CD8-positive, alpha-beta memory T cell (primary cell): Measurements from ENCODE around the gene ZNF407. TPM values are rescaled to one million over a fixed set of nuclear protein-coding genes. Genes with fewer than 3 reads are reported as not detected.

Experiments
- CTCF ChIA-PET: fragments of 350-600 bp; sonication (Branson Sonifier 250); formaldehyde crosslinking; loops from one replicate; lab custom pipeline; 2021; ENCODE audit warnings: antibody characterized with exemption; lab: Charles Lee
- POLR2A ChIA-PET: fragments of 350-600 bp; sonication (Branson Sonifier 250); formaldehyde crosslinking; loops from one replicate; lab custom pipeline; 2021; ENCODE audit warnings: antibody characterized with exemption; lab: Charles Lee
- DNase-seq, 5 donors: peaks; one replicate each; pipeline versions ENCODE4 v3.0.0 to v3.0.0-alpha.2; 2020 to 2022; ENCODE audit warnings: mixed read lengths in 1 of 5
- H3K27ac ChIP-seq: one replicate; pipeline ENCODE4 v1.7.0; 2013; ENCODE audit warnings: low read depth, mild to moderate bottlenecking, low read length, moderate library complexity
- H3K27me3 ChIP-seq: 2 replicates; pipeline ENCODE4 v1.7.0; 2013; ENCODE audit warnings: low read length, mild to moderate bottlenecking; ENCODE audit not compliant: insufficient read depth, poor library complexity, severe bottlenecking
- H3K36me3 ChIP-seq: 2 replicates; pipeline ENCODE4 v1.7.0; 2013; ENCODE audit warnings: mild to moderate bottlenecking, low read length, moderate library complexity; ENCODE audit not compliant: insufficient read depth
- H3K4me1 ChIP-seq: 2 replicates; pipeline ENCODE4 v1.7.0; 2013; ENCODE audit warnings: mild to moderate bottlenecking, low read length, moderate library complexity; ENCODE audit not compliant: insufficient read depth
- H3K4me3 ChIP-seq: 2 replicates; pipeline ENCODE4 v1.7.0; 2013; ENCODE audit warnings: mild to moderate bottlenecking, low read length
- H3K9me3 ChIP-seq: 2 replicates; pipeline ENCODE4 v1.7.0; 2013; ENCODE audit warnings: mild to moderate bottlenecking, low read length
- H3K27ac Mint-ChIP-seq, 8 donors: one replicate each; pipeline ENCODE4 v1.8.0; 2020 to 2021; ENCODE audit warnings: mixed read lengths in 8 of 8, mild to moderate bottlenecking in 6 of 8, inconsistent platforms in 3 of 8, moderate library complexity in 3 of 8
- H3K27me3 Mint-ChIP-seq, 2 donors: one replicate each; pipeline ENCODE4 v1.8.0; 2020 to 2021; ENCODE audit warnings: mixed read lengths in 2 of 2, mild to moderate bottlenecking in 1 of 2, moderate library complexity in 1 of 2
- H3K36me3 Mint-ChIP-seq, 3 donors: one replicate each; pipeline ENCODE4 v1.8.0; 2020 to 2021; ENCODE audit warnings: mixed read lengths in 3 of 3, inconsistent platforms in 1 of 3, mild to moderate bottlenecking in 1 of 3
- H3K4me1 Mint-ChIP-seq, 3 donors: one replicate each; pipeline ENCODE4 v1.8.0; 2020 to 2021; ENCODE audit warnings: mixed read lengths in 3 of 3, inconsistent platforms in 1 of 3, mild to moderate bottlenecking in 1 of 3
- H3K4me3 Mint-ChIP-seq, 7 donors: one replicate each; pipeline ENCODE4 v1.8.0; 2020 to 2021; ENCODE audit warnings: mixed read lengths in 7 of 7, mild to moderate bottlenecking in 6 of 7, moderate library complexity in 4 of 7, inconsistent platforms in 2 of 7
- H3K9me3 Mint-ChIP-seq, 5 donors: one replicate each; pipeline ENCODE4 v1.8.0; 2020 to 2022; ENCODE audit warnings: mixed read lengths in 5 of 5, mild to moderate bottlenecking in 3 of 5, moderate library complexity in 2 of 5, inconsistent platforms in 1 of 5
- polyA plus RNA-seq: library from polyadenylated mRNA; unstranded; fragments of 300-500 nt; fragmentation: Illumina TruSeq; gene quantifications from one replicate; pipeline ENCODE4 v1.2.3, GENCODE V29; 2021
- total RNA-seq, 2 experiments: library from RNA; stranded (reverse); gene quantifications; one replicate each; pipeline ENCODE4 v1.2.3, GENCODE V29; 2021

ZNF407 gene
- total and polyA plus RNA-seq, 3 experiments from 2014 or later: 4.1 to 15.5 (median 14.9) TPM

GRCh38 chr18:75070625-75071483 lies 473.2 kb downstream of the ZNF407 start:
- Histone ChIP-seq H3K9me3 (no peaks in the 10 kb centered on the region), H3K36me3 (no peaks in the 10 kb centered on the region), H3K27me3 (no peaks in the 10 kb centered on the region), H3K4me1 (peaks cover 34% of the 10 kb centered on the region), H3K27ac (peak overlapping the region; percentile 66), H3K4me3 (peak overlapping the region; percentile 61)
- no peaks in the 10 kb centered on the region for H3K27me3 Mint-ChIP-seq
- H3K36me3 Mint-ChIP-seq: peaks cover 12 to 17% (median 13%) of the 10 kb centered on the region in 3 donors
- H3K9me3 Mint-ChIP-seq: peaks cover 0 to 20% (median 8%) of the 10 kb centered on the region in 5 donors
- peaks cover 41 to 69% (median 48%) of the 10 kb centered on the region in 3 donors for H3K4me1 Mint-ChIP-seq
- POLR2A ChIA-PET: interaction anchor here (0.6 to 1.8 kb wide), 4 partner anchors 56 to 474 kb away, joined by 3 to 5 read pairs (median 4); partner anchors contain the start of genes TSHZ1 and ZNF407
- CTCF ChIA-PET: interaction anchor here (0.6 to 1.5 kb wide), 3 partner anchors 9 to 174 kb away, joined by 3 to 4 read pairs (median 3); no protein-coding TSS in a partner anchor
- peak overlapping the region; percentile 72 to 94 (median 90) for H3K4me3 Mint-ChIP-seq
- peak overlapping the region; percentile 94 to 100 (median 99) for H3K27ac Mint-ChIP-seq
- peak; percentile 46 to 86 (median 67) for DNase-seq

- Mint-ChIP-seq H3K27ac (peak overlapping the region; percentile 94 to 100 (median 99)), H3K4me3 (peak overlapping the region; percentile 72 to 94 (median 90)), H3K27me3 (no peaks in the 10 kb centered on the region), H3K4me1 (peaks cover 41 to 67% (median 48%) of the 10 kb centered on the region in 3 donors), H3K36me3 (peaks cover 13 to 23% (median 15%) of the 10 kb centered on the region in 3 donors), H3K9me3 (peaks cover 0 to 25% (median 13%) of the 10 kb centered on the region in 5 donors)
- Histone ChIP-seq H3K27me3 (no peaks in the 10 kb centered on the region), H3K4me1 (peaks cover 34% of the 10 kb centered on the region), H3K27ac (peak overlapping the region; percentile 66), H3K4me3 (peak overlapping the region; percentile 61), H3K36me3 (no peaks in the 10 kb centered on the region), H3K9me3 (peaks cover 2% of the 10 kb centered on the region)
- DNase-seq: no peak
- ChIA-PET POLR2A (interaction anchor here (0.6 to 1.8 kb wide), 3 partner anchors 57 to 474 kb away, joined by 4 to 5 read pairs (median 5); partner anchors contain the start of genes TSHZ1 and ZNF407), CTCF (interaction anchor here (0.6 to 1.5 kb wide), 2 partner anchors 9 to 175 kb away, joined by 3 to 4 read pairs; no protein-coding TSS in a partner anchor)
These were observed 473.8 kb downstream of the ZNF407 start for GRCh38 chr18:75071484-75071785.

GRCh38 chr18:75071866-75072671 lies 474.4 kb downstream of the ZNF407 start:
- POLR2A ChIA-PET: interaction anchor here (1.3 to 1.8 kb wide), 2 partner anchors 138 to 475 kb away, joined by 5 read pairs; partner anchors contain the start of genes TSHZ1 and ZNF407
- CTCF ChIA-PET: interaction anchor here (1.5 kb wide), 1 partner anchor 8 kb away, joined by 4 read pairs; no protein-coding TSS in a partner anchor

GRCh38 chr18:75072672-75073371 lies 475.2 kb downstream of the ZNF407 start:
- no peak for DNase-seq
- Mint-ChIP-seq H3K4me1 (peaks cover 40 to 56% (median 45%) of the 10 kb centered on the region in 3 donors), H3K9me3 (peaks cover 7 to 37% (median 24%) of the 10 kb centered on the region in 5 donors), H3K36me3 (peaks cover 13 to 33% (median 15%) of the 10 kb centered on the region in 3 donors), H3K4me3 (no peak overlapping the region), H3K27ac (no peak overlapping the region), H3K27me3 (no peaks in the 10 kb centered on the region)
- ChIA-PET CTCF (no interaction called here), POLR2A (no interaction called here)
- H3K4me3 ChIP-seq: no peak overlapping the region
- H3K9me3 ChIP-seq: peaks cover 12% of the 10 kb centered on the region
- no peaks in the 10 kb centered on the region for H3K27me3 ChIP-seq
- H3K4me1 ChIP-seq: peaks cover 34% of the 10 kb centered on the region
- no peaks in the 10 kb centered on the region for H3K36me3 ChIP-seq
- H3K27ac ChIP-seq: no peak overlapping the region

More at GRCh38 chr18:75071866-75072671, 474.4 kb downstream of the ZNF407 start:
- peak overlapping the region; percentile 61 for H3K4me3 ChIP-seq
- DNase-seq: no peak
- H3K9me3 ChIP-seq: peaks cover 9% of the 10 kb centered on the region
- Mint-ChIP-seq H3K27ac (peak overlapping the region in 7 of 8 donors; percentile 51 to 100 (median 99)), H3K36me3 (peaks cover 13 to 26% (median 15%) of the 10 kb centered on the region in 3 donors), H3K27me3 (no peaks in the 10 kb centered on the region), H3K9me3 (peaks cover under 1 to 30% (median 18%) of the 10 kb centered on the region in 5 donors), H3K4me3 (peak overlapping the region; percentile 43 to 94 (median 90)), H3K4me1 (peaks cover 41 to 61% (median 48%) of the 10 kb centered on the region in 3 donors)
- peak overlapping the region; percentile 66 for H3K27ac ChIP-seq
- H3K36me3 ChIP-seq: no peaks in the 10 kb centered on the region
- H3K4me1 ChIP-seq: peaks cover 34% of the 10 kb centered on the region
- no peaks in the 10 kb centered on the region for H3K27me3 ChIP-seq

- Histone ChIP-seq H3K36me3 (no peaks in the 10 kb centered on the region), H3K27me3 (no peaks in the 10 kb centered on the region), H3K27ac (no peak overlapping the region), H3K9me3 (peaks cover 12% of the 10 kb centered on the region), H3K4me1 (peaks cover 34% of the 10 kb centered on the region), H3K4me3 (no peak overlapping the region)
- H3K36me3 Mint-ChIP-seq: peaks cover 12 to 38% (median 13%) of the 10 kb centered on the region in 3 donors
- POLR2A ChIA-PET: no interaction called here
- H3K4me1 Mint-ChIP-seq: peaks cover 32 to 48% (median 41%) of the 10 kb centered on the region in 3 donors
- H3K4me3 Mint-ChIP-seq: peak overlapping the region in 1 of 7 donors; percentile 51
- CTCF ChIA-PET: interaction anchor here (0.8 kb wide), 1 partner anchor 8 kb away, joined by 3 read pairs; no protein-coding TSS in a partner anchor
- H3K27me3 Mint-ChIP-seq: no peaks in the 10 kb centered on the region
- peaks cover 12 to 42% (median 30%) of the 10 kb centered on the region in 5 donors for H3K9me3 Mint-ChIP-seq
- no peak for DNase-seq
- peak overlapping the region in 2 of 8 donors; percentile 51 to 82 for H3K27ac Mint-ChIP-seq
These were observed 476.0 kb downstream of the ZNF407 start for GRCh38 chr18:75073654-75074053.

GRCh38 chr18:75074196-75075015 lies 476.7 kb downstream of the ZNF407 start:
- DNase-seq: no peak
- peak overlapping the region in 2 of 8 donors; percentile 66 for H3K27ac Mint-ChIP-seq
- POLR2A ChIA-PET: no interaction called here
- Histone ChIP-seq H3K9me3 (peaks cover 12% of the 10 kb centered on the region), H3K4me1 (peaks cover 31% of the 10 kb centered on the region), H3K36me3 (no peaks in the 10 kb centered on the region), H3K27ac (no peak overlapping the region), H3K27me3 (no peaks in the 10 kb centered on the region), H3K4me3 (no peak overlapping the region)
- peak overlapping the region in 2 of 7 donors; percentile 48 to 51 for H3K4me3 Mint-ChIP-seq
- peaks cover 12 to 42% (median 33%) of the 10 kb centered on the region in 5 donors for H3K9me3 Mint-ChIP-seq
- CTCF ChIA-PET: interaction anchor here (0.8 kb wide), 1 partner anchor 9 kb away, joined by 3 read pairs; no protein-coding TSS in a partner anchor
- no peaks in the 10 kb centered on the region for H3K27me3 Mint-ChIP-seq
- H3K4me1 Mint-ChIP-seq: peaks cover 30 to 43% (median 36%) of the 10 kb centered on the region in 3 donors
- peaks cover 11 to 38% (median 13%) of the 10 kb centered on the region in 3 donors for H3K36me3 Mint-ChIP-seq
